Neuron (in vitro differentiated cells): ENCODE measurements around the gene PITPNM3.
"Not testable (repeated sequence)": the region's sequence is repeated elsewhere in the genome, so short reads cannot be mapped to it uniquely, and the experiment has no call there.

Source experiments
- H2AFZ ChIP-seq: one replicate; pipeline ENCODE4 v1.6.1; 2013; ENCODE audit warnings: low read depth, mild to moderate bottlenecking, inconsistent platforms, low read length, moderate library complexity
- H3K27me3 ChIP-seq: one replicate; pipeline ENCODE4 v1.6.1; 2013; ENCODE audit warnings: low read length; ENCODE audit not compliant: insufficient read depth
- H3K36me3 ChIP-seq: one replicate; pipeline ENCODE4 v1.6.1; 2013; ENCODE audit warnings: low read length; ENCODE audit not compliant: insufficient read depth
- H3K4me1 ChIP-seq: one replicate; pipeline ENCODE4 v1.6.1; 2013; ENCODE audit warnings: low read length; ENCODE audit not compliant: insufficient read depth
- H3K4me3 ChIP-seq: 2 replicates; pipeline ENCODE4 v1.5.1; 2013; ENCODE audit warnings: mild to moderate bottlenecking, low read length, moderate library complexity
- H3K9me3 ChIP-seq: one replicate; pipeline ENCODE4 v1.6.1; 2013; ENCODE audit warnings: low read length

Gene PITPNM3

GRCh38 chr17:6494239-6494941, 62.0 kb downstream of the PITPNM3 start:
- no peak overlapping the region for H3K4me3 ChIP-seq
- no peaks in the 10 kb centered on the region for H3K27me3 ChIP-seq
- H3K4me1 ChIP-seq = no peaks in the 10 kb centered on the region

GRCh38 chr17:6492892-6493674, 63.3 kb downstream of the PITPNM3 start:
- H2AFZ ChIP-seq = no peak overlapping the region
- H3K36me3 ChIP-seq = no peaks in the 10 kb centered on the region
- H3K27me3 ChIP-seq = no peaks in the 10 kb centered on the region
- H3K4me3 ChIP-seq = no peak overlapping the region
- H3K9me3 ChIP-seq = no peaks in the 10 kb centered on the region
- H3K4me1 ChIP-seq = no peaks in the 10 kb centered on the region

More at GRCh38 chr17:6494239-6494941, 62.0 kb downstream of the PITPNM3 start:
- no peaks in the 10 kb centered on the region for H3K36me3 ChIP-seq
- H2AFZ ChIP-seq = no peak overlapping the region
- no peaks in the 10 kb centered on the region for H3K9me3 ChIP-seq

- Histone ChIP-seq H3K4me3 (no peak overlapping the region), H3K9me3 (no peaks in the 10 kb centered on the region), H3K27me3 (no peaks in the 10 kb centered on the region), H2AFZ (no peak overlapping the region), H3K36me3 (no peaks in the 10 kb centered on the region), H3K4me1 (no peaks in the 10 kb centered on the region)
Measured at GRCh38 chr17:6491071-6491700, 65.2 kb downstream of the PITPNM3 start.

GRCh38 chr17:6489016-6489550, 67.3 kb downstream of the PITPNM3 start:
- H3K27me3 ChIP-seq = no peaks in the 10 kb centered on the region
- no peaks in the 10 kb centered on the region for H3K9me3 ChIP-seq
- H3K4me1 ChIP-seq = no peaks in the 10 kb centered on the region
- no peak overlapping the region for H3K4me3 ChIP-seq
- H2AFZ ChIP-seq = no peak overlapping the region
- H3K36me3 ChIP-seq = no peaks in the 10 kb centered on the region

- Histone ChIP-seq H3K36me3 (no peaks in the 10 kb centered on the region), H3K27me3 (no peaks in the 10 kb centered on the region), H3K4me1 (no peaks in the 10 kb centered on the region), H3K4me3 (no peak overlapping the region), H2AFZ (no peak overlapping the region), H3K9me3 (no peaks in the 10 kb centered on the region)
Measured at GRCh38 chr17:6488008-6488539, 68.3 kb downstream of the PITPNM3 start.

- H3K9me3 ChIP-seq = no peaks in the 10 kb centered on the region
- no peak overlapping the region for H2AFZ ChIP-seq
- no peaks in the 10 kb centered on the region for H3K4me1 ChIP-seq
- H3K36me3 ChIP-seq = no peaks in the 10 kb centered on the region
- no peaks in the 10 kb centered on the region for H3K27me3 ChIP-seq
- H3K4me3 ChIP-seq = no peak overlapping the region
Measured at GRCh38 chr17:6487251-6488007, 68.9 kb downstream of the PITPNM3 start.

- Histone ChIP-seq H3K36me3 (no peaks in the 10 kb centered on the region), H3K27me3 (no peaks in the 10 kb centered on the region), H3K4me1 (no peaks in the 10 kb centered on the region), H3K4me3 (no peak overlapping the region), H3K9me3 (no peaks in the 10 kb centered on the region), H2AFZ (no peak overlapping the region)
Measured at GRCh38 chr17:6485646-6486412, 70.5 kb downstream of the PITPNM3 start.

- no peaks in the 10 kb centered on the region for H3K9me3 ChIP-seq
Measured at GRCh38 chr17:6483507-6483906, 72.8 kb downstream of the PITPNM3 start.

GRCh38 chr17:6482796-6483195, 73.6 kb downstream of the PITPNM3 start:
- H3K4me3 ChIP-seq, H3K4me1 ChIP-seq, H3K36me3 ChIP-seq, H3K27me3 ChIP-seq, H2AFZ ChIP-seq, H3K9me3 ChIP-seq: not testable (repeated sequence)

More at GRCh38 chr17:6483507-6483906, 72.8 kb downstream of the PITPNM3 start:
- Histone ChIP-seq H2AFZ (no peak overlapping the region), H3K4me1 (no peaks in the 10 kb centered on the region), H3K4me3 (no peak overlapping the region), H3K36me3 (no peaks in the 10 kb centered on the region), H3K27me3 (no peaks in the 10 kb centered on the region)

- no peaks in the 10 kb centered on the region for H3K27me3 ChIP-seq
- H3K4me1 ChIP-seq = no peaks in the 10 kb centered on the region
- H3K36me3 ChIP-seq = no peaks in the 10 kb centered on the region
Measured at GRCh38 chr17:6482105-6482455, 74.3 kb downstream of the PITPNM3 start.

GRCh38 chr17:6480303-6480675, 76.1 kb downstream of the PITPNM3 start:
- Histone ChIP-seq H2AFZ (no peak overlapping the region), H3K36me3 (no peaks in the 10 kb centered on the region)

More at GRCh38 chr17:6482105-6482455, 74.3 kb downstream of the PITPNM3 start:
- no peaks in the 10 kb centered on the region for H3K9me3 ChIP-seq
- no peak overlapping the region for H3K4me3 ChIP-seq
- no peak overlapping the region for H2AFZ ChIP-seq

More at GRCh38 chr17:6480303-6480675, 76.1 kb downstream of the PITPNM3 start:
- Histone ChIP-seq H3K4me3 (no peak overlapping the region), H3K27me3 (no peaks in the 10 kb centered on the region), H3K4me1 (peaks cover 6% of the 10 kb centered on the region), H3K9me3 (no peaks in the 10 kb centered on the region)
